Measurements from ENCODE around the gene PADI3. TPM values are rescaled to one million over a fixed set of nuclear protein-coding genes. Genes with fewer than 3 reads are reported as not detected.

The PADI3 gene
- total and polyA plus RNA-seq, 7 donors: 0.01 to 0.09 (median 0.04) TPM; not detected in 4

- no peak for ATAC-seq
- 63 to 71% (median 69%) methylated on average over 5 of the region's 5 CpGs for WGBS, 3 donors
- Histone ChIP-seq H3K4me1 (no peaks in the 10 kb centered on the region), H3K27me3 (ENCODE audit: insufficient read depth in 3 of 3, low read length in 2 of 3) (peaks cover 0 to 14% (median 12%) of the 10 kb centered on the region in 3 donors), H3K9me3 (no peaks in the 10 kb centered on the region), H3K36me3 (ENCODE audit: insufficient read depth in 1 of 2, low read depth in 1 of 2) (no peaks in the 10 kb centered on the region), H3K27ac (no peak overlapping the region), H3K4me3 (no peak overlapping the region)
- no peak for TF ChIP-seq CTCF (IDR thresholded peaks at IDR 0.05)
- DNase-seq: peak in 1 of 2 donors; percentile 5
- intact Hi-C loops (cut with DNase I): no loop called here
These were observed 39.5 kb upstream of the PADI3 start for GRCh38 chr1:17209430-17209829.

GRCh38 chr1:17210176-17210575 is 38.7 kb upstream of the PADI3 start:
- Histone ChIP-seq H3K36me3 (ENCODE audit: insufficient read depth in 1 of 2, low read depth in 1 of 2) (no peaks in the 10 kb centered on the region), H3K27ac (no peak overlapping the region), H3K9me3 (no peaks in the 10 kb centered on the region), H3K27me3 (ENCODE audit: insufficient read depth in 3 of 3, low read length in 2 of 3) (peaks cover 0 to 20% (median 12%) of the 10 kb centered on the region in 3 donors), H3K4me1 (no peaks in the 10 kb centered on the region), H3K4me3 (no peak overlapping the region)
- WGBS, 3 donors: 86 to 91% (median 88%) methylated on average over 8 of the region's 8 CpGs
- intact Hi-C loops (cut with DNase I): no loop called here
- ATAC-seq (no peak), DNase-seq (peak in 1 of 2 donors; percentile 5)
- TF ChIP-seq CTCF (IDR thresholded peaks at IDR 0.05): no peak

GRCh38 chr1:17211377-17211776 is 37.5 kb upstream of the PADI3 start:
- intact Hi-C loops (cut with DNase I): no loop called here
- Histone ChIP-seq H3K27me3 (ENCODE audit: insufficient read depth in 3 of 3, low read length in 2 of 3) (peaks cover 0 to 31% (median 10%) of the 10 kb centered on the region in 3 donors), H3K4me1 (no peaks in the 10 kb centered on the region), H3K36me3 (ENCODE audit: insufficient read depth in 1 of 2, low read depth in 1 of 2) (no peaks in the 10 kb centered on the region), H3K4me3 (no peak overlapping the region), H3K27ac (no peak overlapping the region), H3K9me3 (no peaks in the 10 kb centered on the region)
- WGBS, 3 donors: 84 to 95% (median 89%) methylated on average over 5 of the region's 5 CpGs
- ATAC-seq (no peak), DNase-seq (no peak)
- no peak for TF ChIP-seq CTCF (IDR thresholded peaks at IDR 0.05)

GRCh38 chr1:17212009-17212408 is 36.9 kb upstream of the PADI3 start:
- Histone ChIP-seq H3K27ac (no peak overlapping the region), H3K27me3 (ENCODE audit: insufficient read depth in 3 of 3, low read length in 2 of 3) (peaks cover 0 to 34% (median 10%) of the 10 kb centered on the region in 3 donors), H3K4me1 (no peaks in the 10 kb centered on the region), H3K4me3 (no peak overlapping the region), H3K36me3 (ENCODE audit: insufficient read depth in 1 of 2, low read depth in 1 of 2) (no peaks in the 10 kb centered on the region), H3K9me3 (no peaks in the 10 kb centered on the region)
- TF ChIP-seq CTCF (IDR thresholded peaks at IDR 0.05): no peak
- ATAC-seq (no peak), DNase-seq (peak in 1 of 2 donors; percentile 26)
- WGBS, 3 donors: 63 to 69% (median 64%) methylated on average over 9 to 10 of the region's 10 CpGs
- intact Hi-C loops (cut with DNase I): no loop called here

GRCh38 chr1:17212487-17213121 is 36.3 kb upstream of the PADI3 start:
- DNase-seq (peak; percentile 26 to 53), ATAC-seq (no peak)
- H3K4me3 ChIP-seq: no peak overlapping the region
- intact Hi-C loops (cut with DNase I): no loop called here
- no peak for TF ChIP-seq CTCF (IDR thresholded peaks at IDR 0.05)
- H3K36me3 ChIP-seq (ENCODE audit: insufficient read depth in 1 of 2, low read depth in 1 of 2): no peaks in the 10 kb centered on the region
- no peak overlapping the region for H3K27ac ChIP-seq
- H3K4me1 ChIP-seq: no peaks in the 10 kb centered on the region
- WGBS, 3 donors: 20 to 25% (median 21%) methylated on average over 13 of the region's 13 CpGs
- peaks cover 0 to 34% (median 10%) of the 10 kb centered on the region in 3 donors for H3K27me3 ChIP-seq (ENCODE audit: insufficient read depth in 3 of 3, low read length in 2 of 3)
- no peaks in the 10 kb centered on the region for H3K9me3 ChIP-seq

All from psoas muscle (tissue), 8 donors.